HepG2 (cell line): Measurements from ENCODE around the gene CXADR. TPM values are rescaled to one million over a fixed set of nuclear protein-coding genes. Genes with fewer than 3 reads are reported as not detected.

ENCODE experiments used
- ATAC-seq: fragments of 200-7000 bp; cut with Tn5 transposase; 3 replicates; pipeline ENCODE4 v1.9.1; 2020; ENCODE audit warnings: mild to moderate bottlenecking, moderate library complexity
- BruUV-seq: library from RNA; stranded (reverse); fragments of 400-500 nt; replicated peaks from 2 replicates; lab custom pipeline; 2021; lab: Mats Ljungman, UMichigan
- CTCF ChIA-PET: fragments of 300-600 bp; formaldehyde crosslinking; extraction: SDS; loops from one replicate; lab custom pipeline; 2021; ENCODE audit warnings: low total read pairs, inconsistent platforms, low intra/inter-chr PET ratio; lab: Yijun Ruan, JAX
- POLR2A ChIA-PET: fragments of 350-600 bp; sonication (Branson Sonifier 250); formaldehyde crosslinking; loops from one replicate; lab custom pipeline; 2020; ENCODE audit warnings: antibody characterized with exemption, inconsistent platforms; lab: Yijun Ruan, JAX
- DNase-seq: peaks from one replicate; pipeline ENCODE4 v3.0.0-alpha.2; 2015; ENCODE audit warnings: low spot score
- FAIRE-seq: peaks from 3 replicates; lab custom pipeline; 2011; peaks lifted over from hg19 to GRCh38; lab: Jason Lieb, UNC
- H2AFZ ChIP-seq: one replicate; pipeline ENCODE4 v1.6.1; 2011; ENCODE audit warnings: low read length, inconsistent platforms
- H3K27ac ChIP-seq: fragments of 300-600 bp; 3 replicates; pipeline ENCODE4 v1.8.0; 2011; ENCODE audit warnings: mixed run types, mild to moderate bottlenecking, mixed read lengths, low read length, inconsistent platforms; ENCODE audit not compliant: insufficient read depth; ENCODE audit errors: extremely low read length
- H3K27me3 ChIP-seq, 2 experiments: fragments of 200-600 bp in 1 of 2; 2 replicates in 1 of 2; 3 replicates in 1 of 2; pipeline versions ENCODE4 v1.6.0 to v1.8.0; 2011; ENCODE audit warnings: low read length in 2 of 2, mild to moderate bottlenecking in 2 of 2, moderate library complexity in 2 of 2, inconsistent platforms in 1 of 2; ENCODE audit not compliant: insufficient read depth in 2 of 2, control insufficient read depth in 1 of 2
- H3K36me3 ChIP-seq, 2 experiments: fragments of 200-600 bp in 1 of 2; replicated peaks in 1 of 2; 2 replicates in 1 of 2; 3 replicates in 1 of 2; pipeline versions ENCODE4 v1.5.1 to v1.8.0; 2011; ENCODE audit warnings: low read length in 2 of 2, inconsistent platforms in 1 of 2; ENCODE audit not compliant: insufficient read depth in 2 of 2, control insufficient read depth in 1 of 2
- H3K4me1 ChIP-seq: 2 replicates; pipeline ENCODE4 v1.5.1; 2012; ENCODE audit warnings: low read length, inconsistent platforms; ENCODE audit not compliant: insufficient read depth
- H3K4me2 ChIP-seq: 2 replicates; pipeline ENCODE4 v1.6.0; 2011; ENCODE audit warnings: low read depth, low read length, inconsistent platforms
- H3K4me3 ChIP-seq, 3 experiments: fragments of 200-600 bp in 1 of 3; sonication (generic), shearing (Covaris generic) in 1 of 3; replicated peaks in 1 of 3; 2 replicates each; pipeline ENCODE4 v1.5.1; 2011 to 2016; ENCODE audit warnings: low read length in 3 of 3, inconsistent platforms in 2 of 3, low read depth in 2 of 3, mild to moderate bottlenecking in 2 of 3, control low read depth in 1 of 3, mixed read lengths in 1 of 3; ENCODE audit not compliant: insufficient read depth in 1 of 3
- H3K79me2 ChIP-seq: one replicate; pipeline ENCODE4 v1.6.1; 2011; ENCODE audit warnings: low read length, inconsistent platforms; ENCODE audit not compliant: insufficient read depth
- H3K9ac ChIP-seq: 2 replicates; pipeline ENCODE4 v1.6.0; 2011; ENCODE audit warnings: mild to moderate bottlenecking, low read depth, low read length, inconsistent platforms; ENCODE audit not compliant: insufficient read depth
- H3K9me3 ChIP-seq: 2 replicates; pipeline ENCODE4 v1.5.1; 2012; ENCODE audit warnings: mild to moderate bottlenecking, low read length
- H4K20me1 ChIP-seq: 2 replicates; pipeline ENCODE4 v1.6.0; 2011; ENCODE audit warnings: inconsistent platforms, mild to moderate bottlenecking, low read length, moderate library complexity; ENCODE audit not compliant: insufficient read depth
- CEBPG ChIP-seq: IDR thresholded peaks from 2 replicates; pipeline ENCODE4 v1.6.1; 2016
- FOXP4 ChIP-seq: sonication (generic); formaldehyde crosslinking; IDR thresholded peaks from 2 replicates; pipeline ENCODE4 v1.4.0; 2020; ENCODE audit warnings: missing genetic modification reagents
- FUBP1 ChIP-seq: sonication (generic); formaldehyde crosslinking; IDR thresholded peaks from 2 replicates; pipeline ENCODE4 v1.5.1; 2020; ENCODE audit warnings: missing genetic modification reagents, mild to moderate bottlenecking, borderline replicate concordance
- ISL2 ChIP-seq: sonication (generic); formaldehyde crosslinking; IDR thresholded peaks from 2 replicates; pipeline ENCODE4 v1.5.0; 2020; ENCODE audit warnings: missing genetic modification reagents
- MED1 ChIP-seq: sonication (generic); formaldehyde crosslinking; IDR thresholded peaks from 2 replicates; pipeline ENCODE4 v1.4.0; 2020; ENCODE audit warnings: missing genetic modification reagents
- MLLT10 ChIP-seq: sonication (generic); formaldehyde crosslinking; IDR thresholded peaks from 2 replicates; pipeline ENCODE4 v1.4.0; 2020; ENCODE audit warnings: missing genetic modification reagents
- NAIF1 ChIP-seq: sonication (generic); formaldehyde crosslinking; IDR thresholded peaks from 2 replicates; pipeline ENCODE4 v1.5.0; 2020; ENCODE audit warnings: mild to moderate bottlenecking, missing genetic modification reagents, borderline replicate concordance
- NBN ChIP-seq: fragments of 450-650 bp; conservative IDR thresholded peaks from 2 replicates; pipeline ENCODE4 v1.6.1; 2017
- REPIN1 ChIP-seq: sonication (generic); formaldehyde crosslinking; IDR thresholded peaks from 2 replicates; pipeline ENCODE4 v1.8.0; 2022; ENCODE audit warnings: missing genetic modification reagents, low read depth, mild to moderate bottlenecking, borderline replicate concordance
- SOX6 ChIP-seq, 2 experiments: fragments of 450-650 bp in 1 of 2; sonication (generic) in 1 of 2; formaldehyde crosslinking in 1 of 2; IDR thresholded peaks; 2 replicates each; pipeline versions ENCODE4 v1.4.0 to v1.6.1; 2017 to 2020; ENCODE audit warnings: antibody characterized with exemption in 1 of 2, mild to moderate bottlenecking in 1 of 2, missing genetic modification reagents in 1 of 2
- YY1 ChIP-seq: IDR thresholded peaks from 2 replicates; pipeline ENCODE4 v1.6.1; 2011; ENCODE audit warnings: low read length, low read depth, moderate library complexity, mild to moderate bottlenecking; ENCODE audit not compliant: insufficient read depth, insufficient replicate concordance
- ZBTB26 ChIP-seq: IDR thresholded peaks from 2 replicates; pipeline ENCODE4 v1.6.1; 2016; ENCODE audit warnings: missing compliant biosample characterization, missing genetic modification reagents, borderline replicate concordance
- ZEB1 ChIP-seq: IDR thresholded peaks from 2 replicates; pipeline ENCODE4 v1.6.1; 2012; ENCODE audit warnings: mild to moderate bottlenecking, low read depth, inconsistent platforms; ENCODE audit not compliant: insufficient replicate concordance
- ZNF431 ChIP-seq: sonication (generic); formaldehyde crosslinking; IDR thresholded peaks from 2 replicates; pipeline ENCODE4 v1.9.0; 2022; ENCODE audit warnings: missing genetic modification reagents, low read depth, mild to moderate bottlenecking, borderline replicate concordance
- ZNF446 ChIP-seq: sonication (generic); formaldehyde crosslinking; IDR thresholded peaks from 2 replicates; pipeline ENCODE4 v1.5.0; 2020; ENCODE audit warnings: mild to moderate bottlenecking, missing genetic modification reagents
- ZNF891 ChIP-seq: sonication (generic); formaldehyde crosslinking; IDR thresholded peaks from 2 replicates; pipeline ENCODE4 v1.5.0; 2020; ENCODE audit warnings: mild to moderate bottlenecking, missing genetic modification reagents
- WGBS: methylation state at CpG from one replicate; pipeline ENCODE4 v1.1.6; 2017; ENCODE audit warnings: low lambda C conversion rate; 5-methylcytosine and 5-hydroxymethylcytosine counted together
- in situ Hi-C: cut with HindIII; loops from 2 replicates; pipeline ENCODE4 v1.10.0; 2017; ENCODE audit warnings: low pct_unique_long_range_greater_than_20kb; ENCODE audit not compliant: extremely low pct_ligation_motif_present
- intact Hi-C: fragments of 100-400 bp; cut with micrococcal nuclease; formaldehyde crosslinking; loops from one replicate; pipeline ENCODE4 v1.10.0; 2022; ENCODE audit not compliant: unreplicated experiment
- polyA plus RNA-seq, 8 experiments: library from polyadenylated mRNA; depleted of rRNA in 3 of 8; stranded (reverse) in 7 of 8; unstranded in 1 of 8; fragments of >200 nt; fragmentation: Illumina TruSeq in 4 of 8; extraction: Trizol in 4 of 8; gene quantifications; 2 replicates each; pipeline versions ENCODE4 v1.2.1 to v1.2.3, GENCODE V29; 2011 to 2016; ENCODE audit warnings: low read depth in 4 of 8, missing spikeins in 1 of 8, mixed read lengths in 1 of 8; ENCODE audit not compliant: insufficient read depth in 1 of 8
- total RNA-seq, 5 experiments: library from RNA; depleted of rRNA; stranded (reverse); fragments of >200 nt; fragmentation: Illumina TruSeq; extraction: Trizol; gene quantifications; 2 replicates each; pipeline ENCODE4 v1.2.3, GENCODE V29; 2016; ENCODE audit warnings: low read depth in 1 of 5

CXADR gene
- total and polyA plus RNA-seq, 2 of the 13 experiments (the other 11 are each of a cell fraction or from before 2014, with no cell fraction given) = 86.8 to 110 TPM

GRCh38 chr21:17467392-17467791 lies 45.5 kb upstream of the CXADR start (continued):
- no peak for TF ChIP-seq FUBP1 (CRISPR knock-in tag)
- TF ChIP-seq YY1 = no peak
- no peak for TF ChIP-seq ZEB1
- TF ChIP-seq ZNF446 (CRISPR knock-in tag) = no peak
- no peak for TF ChIP-seq NBN
- TF ChIP-seq, all 625 proteins: peak for 3

GRCh38 chr21:17467829-17468228 lies 45.0 kb upstream of the CXADR start:
- H3K36me3 ChIP-seq = no peaks in the 10 kb centered on the region
- DNase-seq (peak; percentile 66), ATAC-seq (peak; percentile 10), FAIRE-seq (peak; percentile 26)
- no TSS peak for BruUV-seq
- H3K9ac ChIP-seq = peak overlapping the region; percentile 74
- H3K27me3 ChIP-seq = no peaks in the 10 kb centered on the region
- in situ Hi-C loops (no loop called here), intact Hi-C loops (no loop called here)
- H3K9me3 ChIP-seq = no peaks in the 10 kb centered on the region
- CTCF ChIA-PET = no interaction called here
- H2AFZ ChIP-seq = no peak overlapping the region
- H3K4me2 ChIP-seq = peak overlapping the region; percentile 78
- 4% methylated on average over 3 of the region's 3 CpGs for whole genome bisulfite sequencing
- no peaks in the 10 kb centered on the region for H4K20me1 ChIP-seq
- no peaks in the 10 kb centered on the region for H3K79me2 ChIP-seq
- peak overlapping the region; percentile 33 to 67 (median 58); a peak in 3 of 6 replicates for H3K4me3 ChIP-seq
- peak overlapping the region; percentile 87 for H3K27ac ChIP-seq
- POLR2A ChIA-PET = interaction anchor here (1.0 to 2.0 kb wide), 3 partner anchors 13 to 44 kb away, joined by 5 to 13 read pairs (median 5); no protein-coding TSS in a partner anchor
- peaks cover 79% of the 10 kb centered on the region for H3K4me1 ChIP-seq
- TF ChIP-seq ZNF431 (CRISPR knock-in tag) (no peak), REPIN1 (CRISPR knock-in tag) (no peak), FOXP4 (peak; percentile 60), SOX6 (IDR thresholded peaks at IDR 0.05) (no peak), SOX6 (CRISPR knock-in tag; IDR thresholded peaks at IDR 0.05) (peak; percentile 67), NAIF1 (no peak), MED1 (CRISPR knock-in tag) (0 out of 2 replicates have a peak, but pooled peaks have one; percentile 43), ISL2 (peak; percentile 50; the same call in 1 of the 2 replicates), ZNF891 (no peak), CEBPG (CRISPR knock-in tag) (peak; percentile 15; the same call in 1 of the 2 replicates), MLLT10 (no peak), ZBTB26 (no peak)
